GM18508 (cell line): ENCODE data around the gene PFKP.

Experiments used
- ATAC-seq: cut with Tn5 transposase; IDR thresholded peaks from one replicate; pipeline ENCODE4 v1.9.1; 2021; ENCODE audit warnings: moderate number of reproducible peaks; ENCODE audit not compliant: insufficient read depth, unreplicated experiment

PFKP gene

DNA sequence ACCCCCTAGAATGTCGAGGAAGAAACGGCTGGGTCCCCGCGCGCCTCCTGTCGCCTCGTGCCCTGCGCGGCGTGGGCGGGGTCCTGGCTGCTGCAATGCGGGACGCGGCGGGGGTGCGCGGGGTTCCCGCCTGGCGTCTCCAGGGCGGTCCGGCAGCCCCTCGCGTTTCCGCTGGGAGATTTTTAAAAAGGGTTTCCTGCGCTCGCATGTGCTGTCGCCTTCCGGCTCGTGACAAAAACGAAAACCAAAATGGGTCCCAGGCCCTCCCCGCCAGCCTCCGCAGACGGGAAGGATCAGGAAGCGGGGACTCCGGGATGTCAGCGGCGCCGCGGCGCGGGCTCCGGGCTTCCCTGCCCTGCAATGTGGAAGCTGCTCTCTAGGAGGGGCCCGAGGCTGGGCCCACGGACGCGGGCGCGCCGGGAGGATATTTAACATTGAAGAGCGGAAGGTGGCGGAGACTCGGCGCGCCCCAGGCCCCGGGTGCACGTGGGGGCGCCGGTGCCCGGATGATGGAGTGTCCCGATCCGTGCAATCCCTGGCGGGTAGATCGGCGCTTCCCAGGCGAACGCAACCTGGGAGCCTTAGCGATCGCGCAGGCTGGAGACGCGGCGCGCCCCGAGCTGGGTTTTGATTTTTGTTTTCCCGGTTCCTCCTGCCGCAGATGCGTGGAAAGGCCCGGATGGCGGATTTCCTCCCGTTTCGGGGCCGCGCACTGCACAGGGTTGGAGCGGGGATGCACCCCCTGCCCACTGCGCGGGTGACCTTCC lies 1.0 kb downstream of the PFKP start:
- ATAC-seq = no peak

DNA sequence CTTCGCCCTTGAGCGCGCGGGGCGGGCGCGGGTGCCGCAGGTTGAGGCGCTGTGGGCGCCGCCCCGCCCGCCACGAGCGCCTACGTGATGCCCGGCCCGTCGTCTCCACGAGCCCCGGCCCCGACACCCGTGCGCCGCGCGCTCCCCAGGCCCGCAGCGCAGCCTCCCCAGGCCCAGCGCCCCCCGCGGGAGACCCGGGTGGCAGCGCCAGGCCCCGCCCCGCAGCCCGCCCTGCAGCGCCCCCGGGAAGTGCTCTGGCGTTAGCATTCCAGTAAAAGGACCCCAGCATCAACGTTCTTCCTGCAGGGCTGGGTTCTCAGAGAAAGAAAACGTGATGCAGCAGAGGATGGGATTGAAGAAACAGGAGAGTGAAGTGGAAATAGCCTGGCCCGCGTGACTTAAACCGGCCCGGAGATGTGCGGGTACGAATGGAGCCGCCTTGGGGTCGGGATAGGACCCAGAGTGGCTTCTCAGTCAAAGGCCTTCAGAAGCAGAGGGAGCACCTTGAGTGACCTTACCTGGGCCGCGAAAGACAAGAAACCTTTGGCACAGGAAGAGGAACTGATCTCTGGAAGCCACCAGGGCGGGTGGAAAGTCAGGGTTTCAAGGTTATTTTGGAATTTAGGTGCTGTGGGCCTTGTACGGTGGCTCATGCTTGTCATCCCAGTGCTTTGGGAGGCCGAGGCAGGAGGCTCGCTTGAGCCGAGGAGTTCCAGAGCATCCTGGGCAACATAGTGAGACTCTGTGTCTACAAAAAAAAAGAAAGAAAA lies 1.8 kb downstream of the PFKP start:
- ATAC-seq = no peak

DNA sequence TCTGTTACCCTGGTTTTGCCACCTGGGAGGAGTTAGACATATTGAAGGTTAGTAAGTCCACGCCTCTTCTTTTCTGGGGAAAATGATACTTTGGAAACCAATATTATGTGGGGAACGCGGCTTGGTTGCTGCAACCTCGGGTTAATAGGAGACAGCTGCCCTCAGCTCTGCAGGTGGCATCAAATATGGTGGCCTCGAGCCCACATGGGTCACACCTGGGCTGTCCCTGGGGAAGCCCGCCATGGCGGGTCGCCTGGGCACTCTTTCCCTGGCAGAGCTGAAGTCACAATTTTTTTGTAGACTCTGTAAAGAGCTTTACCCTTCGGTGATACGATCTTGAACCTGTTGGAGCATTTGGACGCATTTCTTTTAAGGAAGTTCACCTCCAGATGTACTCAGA lies 2.5 kb downstream of the PFKP start:
- ATAC-seq = no peak

DNA sequence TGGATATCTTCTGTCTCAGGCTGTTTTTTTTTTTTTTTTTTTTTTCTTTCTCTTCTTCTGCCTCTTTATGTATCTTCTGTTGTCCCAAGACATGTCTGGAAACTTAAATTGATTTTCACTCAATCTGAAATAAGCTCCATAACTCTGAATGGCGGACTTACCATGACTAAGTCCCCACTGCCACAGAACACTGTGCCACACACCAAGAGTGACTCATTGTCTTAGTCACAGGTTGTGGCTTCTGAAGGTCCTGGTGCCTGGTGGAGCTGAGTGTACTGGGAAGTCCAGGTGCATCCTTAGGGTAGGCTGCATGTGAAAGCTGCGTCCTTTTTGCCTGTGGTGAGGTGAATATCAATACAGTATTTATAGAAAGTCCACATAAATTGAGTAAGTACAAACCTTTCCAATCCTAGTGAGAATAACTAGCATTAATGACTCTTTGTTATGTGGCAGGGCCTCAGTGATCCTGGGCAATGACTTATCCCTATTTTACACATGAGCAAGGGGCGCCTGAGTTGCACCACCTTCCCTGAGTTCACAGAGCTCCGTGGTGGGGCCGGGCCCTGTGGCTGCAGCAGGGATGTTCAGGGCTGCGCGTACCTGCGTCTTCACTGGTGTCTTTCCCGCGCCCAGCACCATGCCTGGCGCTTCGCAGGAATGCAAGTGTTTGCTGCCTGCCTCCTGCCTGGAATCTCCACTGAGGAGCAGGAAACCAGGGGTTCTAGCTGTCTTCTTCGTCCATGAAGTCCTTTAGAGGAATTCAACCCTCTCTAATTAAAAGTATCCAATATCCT lies 4.3 kb downstream of the PFKP start:
- no peak for ATAC-seq

DNA sequence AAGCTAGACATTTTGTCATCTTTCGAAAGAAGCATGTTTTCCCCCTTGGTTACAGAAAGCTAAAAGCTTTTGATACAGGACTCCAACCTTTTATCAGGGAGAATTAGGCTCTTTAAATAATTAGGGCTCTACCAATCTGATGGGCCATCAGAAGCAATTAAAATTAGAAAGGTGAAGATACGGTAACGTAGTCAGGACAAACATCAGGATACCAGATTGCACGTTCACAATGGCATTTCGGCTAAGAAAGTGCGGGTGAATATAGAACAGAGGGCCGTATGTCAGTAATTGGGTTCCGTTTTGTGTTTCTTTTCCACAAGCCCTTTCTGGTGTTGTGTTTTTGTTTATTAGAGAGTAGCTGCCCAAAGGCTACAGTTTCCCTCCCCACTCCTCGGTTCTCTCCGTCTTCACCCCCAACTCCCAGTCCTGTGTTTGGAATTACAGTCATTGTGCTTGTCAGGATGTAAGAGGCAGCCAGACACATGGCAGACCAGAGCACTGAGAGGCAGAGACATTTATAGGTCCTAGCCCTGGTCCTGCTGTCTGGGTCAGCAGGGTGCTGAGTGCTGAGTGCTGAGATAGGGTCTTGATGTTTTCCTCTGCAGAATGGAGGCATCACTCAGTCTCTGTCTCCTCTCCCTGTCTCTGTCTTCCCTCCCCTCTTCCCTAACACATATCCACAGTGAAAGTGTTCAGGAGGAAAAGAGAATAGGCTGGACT lies 5.5 kb downstream of the PFKP start:
- no peak for ATAC-seq

DNA sequence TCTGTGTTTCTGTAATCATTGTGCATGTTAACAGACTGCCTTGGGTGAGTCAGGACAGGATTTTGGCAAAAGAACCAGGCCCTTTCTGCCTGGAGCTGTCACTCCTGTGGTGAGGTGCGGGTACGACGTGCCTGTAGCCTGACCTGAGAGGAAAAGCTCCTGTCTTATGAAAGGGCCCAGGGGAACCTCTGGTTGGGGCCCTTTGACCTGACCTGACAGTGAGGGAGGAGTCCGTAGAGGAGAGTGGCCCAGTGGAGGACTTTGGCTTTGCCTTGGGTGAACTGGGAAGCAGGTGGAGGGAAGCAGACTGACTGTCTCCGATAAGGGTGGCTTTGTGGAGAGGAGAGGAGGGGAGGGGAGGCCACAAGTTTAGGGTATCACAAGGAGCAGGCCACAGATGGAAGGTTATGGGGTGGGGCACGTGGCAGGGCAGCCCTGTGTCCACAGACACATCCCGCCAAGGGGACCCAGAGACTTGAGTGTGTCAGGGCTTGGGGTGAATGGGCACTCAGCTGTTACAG lies 6.9 kb downstream of the PFKP start:
- ATAC-seq = no peak

DNA sequence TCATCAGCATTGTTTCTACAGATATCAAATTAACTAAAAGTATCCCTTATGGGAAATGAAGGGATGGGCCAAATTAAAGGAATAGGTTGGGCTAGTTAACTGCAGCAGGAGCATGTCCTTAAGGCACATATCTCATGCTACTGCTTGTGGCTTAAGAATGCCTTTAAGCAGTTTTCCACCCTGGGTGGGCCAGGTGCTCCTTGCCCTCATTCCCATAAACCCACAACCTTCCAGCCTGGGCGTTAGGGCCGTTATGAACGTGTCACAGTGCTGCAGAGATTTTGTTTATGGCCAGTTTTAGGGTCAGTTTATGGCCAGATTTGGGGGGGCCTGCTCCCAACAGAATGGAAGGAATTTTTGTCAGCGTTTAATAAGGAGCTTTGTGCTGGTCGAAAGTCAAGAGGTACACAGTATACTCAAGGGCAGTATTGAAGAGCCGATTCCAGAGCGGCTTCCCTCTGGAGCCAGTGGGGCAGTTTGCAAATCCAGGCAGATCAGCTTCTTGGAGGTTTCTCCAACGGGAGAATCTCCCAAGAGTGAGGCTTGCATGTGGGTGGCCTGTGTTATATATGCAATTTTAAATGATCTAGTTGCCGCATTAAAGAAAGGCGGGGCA lies 7.7 kb downstream of the PFKP start:
- ATAC-seq = no peak

DNA sequence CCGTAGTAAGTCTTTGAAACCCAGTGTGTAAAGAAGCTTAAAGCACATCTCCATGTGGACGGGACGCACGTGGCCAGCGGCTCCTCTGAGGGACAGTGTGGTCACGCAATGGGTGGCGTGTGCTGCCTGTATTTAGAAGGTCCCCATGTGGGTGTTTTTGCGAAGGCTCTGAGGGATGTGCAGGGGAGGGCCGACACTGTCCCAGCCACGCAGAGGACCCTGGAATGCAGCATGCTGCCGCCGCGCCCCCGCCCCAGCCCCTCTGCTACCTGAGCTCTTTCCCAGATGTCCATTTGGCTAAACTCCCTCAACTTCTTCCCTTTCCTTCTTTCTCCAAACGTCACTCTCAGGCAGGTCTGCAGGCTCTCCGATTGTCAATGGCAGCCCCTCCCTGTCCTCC lies 8.8 kb downstream of the PFKP start:
- ATAC-seq = no peak

DNA sequence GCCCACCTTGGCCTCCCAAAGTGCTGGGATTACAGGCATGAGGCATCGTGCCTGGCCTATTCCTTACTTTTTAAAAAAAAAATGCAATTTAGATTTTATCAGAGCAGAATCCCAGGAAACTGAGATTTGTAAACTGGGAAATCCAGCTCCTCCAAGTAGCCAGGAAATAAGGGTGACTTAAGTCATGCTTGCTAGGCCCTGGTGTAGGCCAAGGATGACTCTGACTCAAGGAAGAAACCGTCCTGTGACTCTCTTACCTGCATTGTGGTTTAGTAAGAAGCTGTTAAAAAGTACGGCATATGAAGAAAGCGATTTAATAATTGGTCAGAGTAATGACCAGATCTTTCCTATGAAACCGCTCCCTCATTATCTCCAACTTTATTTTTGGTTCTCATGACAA lies 10.2 kb downstream of the PFKP start:
- no peak for ATAC-seq

DNA sequence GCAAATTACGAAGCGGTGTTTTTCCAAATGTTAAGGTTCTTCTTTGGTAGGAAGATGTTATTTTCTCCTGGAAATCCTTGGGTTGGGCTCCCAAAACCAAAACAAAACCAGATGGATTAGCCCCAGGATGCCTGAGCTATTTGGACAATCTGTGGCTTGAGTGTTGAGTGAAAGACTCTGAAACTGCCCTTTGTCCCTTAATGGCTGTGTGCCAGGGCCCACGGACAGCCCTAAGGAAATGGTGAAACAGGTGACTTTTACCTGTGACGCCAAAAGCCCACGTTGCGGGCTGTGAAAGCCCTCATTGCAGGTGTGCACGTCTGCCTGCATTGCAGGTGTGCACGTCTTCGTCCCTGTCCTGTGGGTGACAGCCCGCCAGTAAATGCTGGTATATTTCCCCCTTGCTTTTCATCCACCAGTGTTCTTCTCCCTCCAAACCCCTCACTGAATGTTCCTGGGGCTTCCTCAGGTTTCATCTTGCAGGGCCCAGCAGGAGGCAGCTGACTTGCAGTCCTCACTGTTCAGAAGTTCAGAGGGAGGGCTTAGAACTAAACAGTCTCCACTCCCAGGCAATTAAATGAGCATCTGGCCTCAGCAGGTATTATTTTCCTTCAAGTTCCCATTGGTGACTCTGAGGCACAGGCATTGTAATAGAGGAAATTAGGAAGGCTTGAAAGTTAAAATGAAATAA lies 10.7 kb downstream of the PFKP start:
- no peak for ATAC-seq

DNA sequence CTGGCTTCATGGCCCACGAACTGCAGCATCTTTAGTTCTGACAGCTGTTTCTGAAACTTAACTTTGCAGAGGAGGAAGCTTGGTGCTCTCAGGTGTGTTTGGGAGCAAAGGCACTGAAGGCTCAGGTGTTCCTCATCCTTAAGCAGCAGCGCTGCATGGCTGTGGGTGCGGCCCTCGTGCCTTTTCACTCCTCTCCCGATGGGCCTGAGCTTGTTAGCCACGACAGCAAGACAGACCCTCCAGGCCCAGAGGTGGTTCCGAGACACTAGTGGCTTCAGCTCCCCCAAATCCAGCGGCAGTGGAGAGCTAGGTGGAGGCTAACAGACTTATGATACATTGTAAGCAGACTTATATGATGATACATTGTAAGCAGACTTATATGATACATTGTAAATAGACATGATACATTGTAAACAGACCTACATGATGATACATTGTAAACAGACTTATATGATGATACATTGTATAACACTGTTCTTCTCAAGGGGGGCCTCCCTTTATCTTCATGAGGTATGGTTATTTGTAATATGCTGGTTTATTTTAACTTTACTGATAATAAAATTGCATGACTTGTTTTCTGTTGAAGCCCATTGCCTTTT lies 14.1 kb downstream of the PFKP start:
- no peak for ATAC-seq

DNA sequence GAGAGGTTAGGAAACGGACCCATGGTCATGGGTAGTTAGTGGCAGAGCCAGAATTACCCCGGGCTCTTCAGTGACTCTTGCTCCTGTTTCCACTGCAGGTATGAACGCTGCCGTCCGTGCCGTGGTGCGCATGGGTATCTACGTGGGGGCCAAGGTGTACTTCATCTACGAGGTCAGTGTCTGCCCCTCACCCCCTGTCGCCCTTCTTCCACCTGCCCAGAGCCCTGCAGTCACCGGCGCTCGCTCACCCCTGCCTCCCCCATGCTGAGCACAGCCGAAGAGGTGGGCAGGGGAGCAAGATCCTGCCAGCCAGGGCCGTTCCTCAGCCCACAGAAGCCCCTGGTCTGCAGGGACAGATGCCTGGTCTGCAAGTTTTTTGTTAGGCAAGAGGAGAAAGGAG lies 14.9 kb downstream of the PFKP start:
- no peak for ATAC-seq

DNA sequence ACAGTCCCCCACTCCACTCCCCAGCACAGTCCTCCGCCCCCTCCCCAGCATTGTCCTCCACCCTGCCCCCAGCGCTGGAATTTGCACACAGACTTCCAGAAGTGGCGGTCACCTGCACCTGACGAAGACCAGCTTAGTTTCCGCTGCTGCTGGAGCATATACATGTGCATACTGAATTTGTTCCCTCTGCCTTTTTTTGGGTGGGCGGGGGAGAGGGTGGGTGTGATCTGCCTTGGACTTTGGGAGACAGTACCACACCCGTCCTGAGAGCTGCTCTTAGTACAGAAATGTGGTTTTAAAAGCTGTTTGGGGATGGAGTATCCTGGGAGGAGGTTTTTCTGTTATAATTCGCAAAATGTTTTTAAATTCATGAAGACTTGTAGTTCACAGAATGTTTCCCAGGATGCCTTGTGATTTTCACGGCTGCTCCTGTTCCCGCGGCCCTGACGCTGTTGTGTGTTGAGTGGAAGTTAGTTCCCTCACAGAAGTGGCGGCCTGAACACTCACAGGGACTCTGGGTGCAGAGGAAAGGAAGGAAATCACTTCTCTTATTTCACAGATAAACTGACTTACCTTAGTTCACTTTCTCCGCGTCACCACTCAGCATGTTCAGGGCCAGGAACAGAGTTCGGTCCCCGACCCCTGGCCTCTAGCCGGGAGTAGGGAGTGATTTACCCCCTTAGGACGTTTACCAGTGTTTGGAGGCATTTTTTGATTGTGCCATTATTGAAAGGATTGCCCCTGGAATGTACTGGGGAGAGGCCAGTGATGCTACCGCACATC lies 18.6 kb downstream of the PFKP start:
- no peak for ATAC-seq

DNA sequence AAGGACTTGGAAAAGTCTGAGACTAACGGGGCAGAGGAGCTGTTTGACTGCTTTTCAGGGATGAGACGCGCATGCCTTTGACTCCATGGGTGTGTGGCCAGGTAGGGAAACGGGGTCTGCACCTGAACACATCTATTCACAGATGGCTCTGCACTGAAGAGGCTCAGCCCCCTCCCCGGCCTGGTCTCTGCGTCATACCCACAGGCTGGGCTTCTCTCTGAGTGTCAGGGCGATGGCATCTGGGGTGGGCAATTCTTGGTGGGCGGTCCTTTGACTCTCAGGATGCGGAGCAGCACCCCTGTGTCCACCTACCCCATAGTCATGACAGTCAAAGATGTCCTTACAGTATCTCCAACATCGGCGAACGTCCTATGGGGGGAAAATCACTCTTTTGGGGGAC lies 23.0 kb downstream of the PFKP start:
- no peak for ATAC-seq

DNA sequence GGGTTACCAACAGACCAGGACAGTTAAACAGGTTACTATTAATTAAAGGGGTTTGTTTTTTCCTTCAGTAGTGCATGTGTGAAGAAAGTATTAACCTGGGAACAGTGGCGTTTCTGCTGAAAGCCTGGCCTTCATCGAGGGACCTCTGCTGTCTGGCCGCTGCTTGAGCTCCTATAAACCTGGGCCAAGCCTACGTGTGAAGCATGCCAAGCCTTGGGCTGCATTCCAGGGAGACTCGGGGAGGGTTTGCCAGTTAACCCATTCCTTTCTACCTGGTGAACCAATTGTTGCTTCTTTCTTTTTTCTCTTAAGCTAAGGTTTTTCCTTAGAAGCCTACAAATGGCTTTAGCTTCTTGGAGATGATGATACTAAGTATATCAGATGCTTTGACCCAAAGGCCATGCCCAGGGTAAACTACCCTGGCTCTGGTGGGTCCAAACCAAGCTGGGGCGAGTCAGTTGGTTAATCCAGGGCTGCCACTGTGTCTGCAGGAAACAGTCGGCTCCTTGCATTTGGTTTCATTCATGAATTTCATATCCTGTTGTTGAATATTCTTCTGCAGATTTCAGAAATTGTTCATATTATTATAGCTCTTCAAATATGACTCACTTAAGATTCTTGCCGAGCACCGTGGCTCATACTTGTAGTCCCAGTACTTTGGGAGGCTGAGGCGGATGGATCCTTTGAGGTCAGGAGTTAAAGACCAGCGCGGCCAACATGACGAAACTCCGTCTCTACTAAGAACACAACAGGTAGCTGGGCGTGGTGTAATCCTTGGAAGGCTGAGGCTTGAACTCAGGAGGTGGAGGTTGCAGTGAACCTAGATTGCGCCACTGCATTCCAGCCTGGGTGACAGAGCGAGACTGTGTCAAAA lies 23.8 kb downstream of the PFKP start:
- ATAC-seq = no peak

DNA sequence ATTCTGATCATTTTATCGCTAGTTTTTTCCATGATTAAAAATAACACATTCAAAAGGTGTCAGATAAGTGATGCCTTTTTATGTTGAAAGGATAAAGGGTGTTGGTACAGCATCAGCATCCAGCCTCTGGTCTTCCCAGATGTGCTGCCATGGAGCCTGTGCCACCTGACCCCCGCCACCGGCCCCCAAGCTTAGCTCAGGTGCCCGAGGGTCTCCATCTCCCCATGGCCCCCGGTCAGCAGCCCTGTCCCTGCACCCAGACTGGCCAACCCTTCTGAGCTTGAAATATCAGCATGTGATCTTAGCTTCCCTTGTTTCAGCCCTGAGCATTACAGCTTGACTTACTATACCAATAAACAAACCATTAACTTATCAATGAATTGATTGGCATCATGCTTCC lies 24.6 kb downstream of the PFKP start:
- ATAC-seq = no peak

DNA sequence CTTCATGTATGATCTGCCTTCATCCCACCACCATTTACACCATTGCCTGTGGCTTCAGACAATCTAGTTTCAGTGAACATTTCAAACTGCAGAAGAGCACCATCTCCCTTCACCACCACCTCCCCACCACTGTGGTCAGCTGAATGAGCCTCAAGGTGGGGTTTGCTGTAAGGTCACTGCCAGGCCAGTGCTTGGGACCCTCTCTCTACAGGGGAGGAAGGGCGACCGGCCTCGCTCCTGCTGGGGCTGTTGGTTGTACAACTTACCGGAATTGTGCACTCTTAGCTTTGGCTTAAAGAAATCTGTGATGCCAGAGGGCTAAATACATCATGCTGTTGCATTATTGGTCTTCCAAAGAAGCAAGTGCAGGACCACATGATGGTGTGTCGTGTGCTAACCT lies 26.6 kb downstream of the PFKP start:
- no peak for ATAC-seq
